ENCODE results near the gene SMARCB1.

Gene SMARCB1

DNA sequence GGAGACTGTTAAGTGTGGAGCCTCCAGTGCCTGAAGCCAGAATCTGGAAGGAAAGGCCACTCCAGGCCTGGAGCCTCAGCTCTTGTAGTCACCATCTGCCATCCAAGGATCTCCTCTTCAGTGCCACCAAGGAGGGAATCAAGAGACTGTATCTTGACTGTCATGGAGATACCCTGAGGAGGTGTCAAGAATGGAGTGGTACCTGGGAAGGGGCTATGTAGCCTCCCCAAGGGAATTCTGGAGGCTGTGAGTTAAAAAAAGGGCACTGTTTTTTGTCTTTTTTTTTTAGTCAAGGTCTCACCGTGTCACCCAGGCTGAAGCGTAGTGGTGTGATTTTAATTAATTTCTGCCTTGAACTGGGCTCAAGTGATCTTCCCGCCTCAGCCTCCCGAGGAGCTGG lies 27.2 kb upstream of the SMARCB1 start:
- no peak overlapping the region for H3K4me3 ChIP-seq (ENCODE audit: low read length)
- DNase-seq (ENCODE audit: low read depth, low spot score), result no peak

DNA sequence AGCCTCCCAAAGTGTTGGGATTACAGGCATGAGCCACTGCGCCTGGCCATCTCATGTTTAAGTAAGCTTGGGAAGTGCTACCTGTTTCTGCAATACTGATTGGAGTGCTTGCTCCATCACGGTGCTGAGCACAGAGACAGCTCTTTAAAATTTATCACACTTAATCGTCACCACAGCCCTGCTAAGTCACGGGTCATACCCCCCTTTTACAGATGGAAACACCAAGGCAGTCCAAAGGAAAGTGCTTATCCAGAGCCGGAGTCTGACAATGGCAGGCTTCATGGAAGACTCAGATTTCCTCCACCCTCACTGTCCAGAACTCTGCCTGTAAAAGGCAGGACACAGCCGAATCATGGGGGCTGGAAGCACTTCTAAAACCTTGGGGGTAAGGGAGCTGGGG lies 26.7 kb upstream of the SMARCB1 start:
- no peak for DNase-seq (ENCODE audit: low read depth, low spot score)
- H3K4me3 ChIP-seq (ENCODE audit: low read length), result no peak overlapping the region

DNA sequence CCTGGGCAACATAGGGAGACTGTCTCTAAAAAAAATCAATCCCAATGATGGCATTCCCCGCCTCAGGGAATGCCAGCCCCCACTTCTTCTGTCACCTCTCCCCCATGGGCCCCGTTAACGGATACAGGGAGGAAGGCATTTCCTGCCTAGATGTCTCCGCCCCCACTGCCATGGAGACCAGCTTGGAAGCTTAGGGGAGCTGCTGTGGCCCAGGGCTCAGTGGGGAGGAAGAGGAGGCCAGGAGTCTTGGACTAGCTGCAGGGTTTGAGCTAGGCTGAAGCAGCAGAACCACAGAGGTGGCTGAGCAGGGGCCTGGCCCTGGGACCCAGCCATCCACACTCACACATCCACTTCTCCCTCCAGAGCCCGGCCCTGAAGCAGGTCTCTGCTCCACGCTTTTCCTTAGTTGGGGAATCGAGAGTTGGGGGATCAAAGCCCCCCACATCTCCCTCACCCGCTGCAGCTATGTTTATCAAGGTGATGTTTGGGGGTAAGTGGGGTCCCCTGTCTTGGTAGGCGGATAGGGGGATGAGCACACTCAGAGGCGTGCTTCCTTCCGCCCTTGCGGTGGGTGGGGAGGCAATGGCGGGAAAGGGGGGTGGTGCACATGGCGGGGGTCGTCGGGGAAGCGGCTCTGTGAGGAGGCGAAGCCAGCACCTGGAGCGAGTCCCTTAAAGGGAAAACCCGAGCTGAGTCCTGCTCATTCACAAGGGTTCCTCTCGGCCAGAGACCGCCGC lies 23.8 kb upstream of the SMARCB1 start, which contains the start of gene C22orf15:
C22orf15 (plus strand) TSS at position 149 of the 737 bp plus-strand sequence; CDS start at position 466, 317 bp downstream.
- no peak for DNase-seq (ENCODE audit: low read depth, low spot score)
- no peak within 1 kb of the TSS for H3K4me3 ChIP-seq (ENCODE audit: low read length)

DNA sequence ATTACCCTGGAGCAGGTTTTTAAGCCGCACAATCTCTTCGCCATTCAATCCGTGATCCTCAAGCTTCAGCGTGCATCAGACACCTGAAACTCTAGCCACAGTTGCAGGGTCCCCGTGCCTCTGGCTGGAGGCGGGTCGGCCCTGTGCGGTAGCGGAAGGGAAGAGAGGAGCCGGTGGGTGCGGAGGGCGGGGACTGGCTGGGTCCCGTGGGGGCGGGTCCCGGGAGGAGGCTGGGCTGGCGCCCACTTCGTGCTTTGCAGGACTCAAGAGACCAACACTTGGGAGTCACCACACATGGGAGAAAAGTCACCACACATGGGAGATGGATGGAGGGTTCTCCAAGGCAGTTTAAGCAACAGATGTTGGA lies 23.2 kb upstream of the SMARCB1 start:
- no peak for DNase-seq (ENCODE audit: low read depth, low spot score)
- no peak overlapping the region for H3K4me3 ChIP-seq (ENCODE audit: low read length)

DNA sequence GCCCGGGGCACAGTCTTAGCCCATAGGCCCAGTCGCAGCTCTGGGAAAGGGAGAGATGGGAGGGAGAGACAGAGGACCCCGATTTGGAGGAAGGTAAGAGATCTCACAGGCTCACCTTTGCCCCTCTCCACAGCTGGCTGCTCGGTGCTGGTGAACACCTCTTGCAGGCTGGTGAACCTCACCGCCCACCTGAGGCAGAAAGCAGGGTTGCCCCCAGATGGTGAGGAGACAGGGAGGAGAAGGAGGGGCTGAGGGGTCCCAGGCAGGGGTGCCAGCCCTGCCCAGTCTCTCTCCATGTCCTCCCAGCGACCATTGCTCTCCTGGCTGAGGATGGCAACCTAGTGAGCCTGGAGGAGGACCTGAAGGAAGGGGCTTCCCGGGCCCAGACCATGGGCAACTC lies 22.8 kb upstream of the SMARCB1 start:
- H3K4me3 ChIP-seq (ENCODE audit: low read length), result no peak overlapping the region
- no peak for DNase-seq (ENCODE audit: low read depth, low spot score)

DNA sequence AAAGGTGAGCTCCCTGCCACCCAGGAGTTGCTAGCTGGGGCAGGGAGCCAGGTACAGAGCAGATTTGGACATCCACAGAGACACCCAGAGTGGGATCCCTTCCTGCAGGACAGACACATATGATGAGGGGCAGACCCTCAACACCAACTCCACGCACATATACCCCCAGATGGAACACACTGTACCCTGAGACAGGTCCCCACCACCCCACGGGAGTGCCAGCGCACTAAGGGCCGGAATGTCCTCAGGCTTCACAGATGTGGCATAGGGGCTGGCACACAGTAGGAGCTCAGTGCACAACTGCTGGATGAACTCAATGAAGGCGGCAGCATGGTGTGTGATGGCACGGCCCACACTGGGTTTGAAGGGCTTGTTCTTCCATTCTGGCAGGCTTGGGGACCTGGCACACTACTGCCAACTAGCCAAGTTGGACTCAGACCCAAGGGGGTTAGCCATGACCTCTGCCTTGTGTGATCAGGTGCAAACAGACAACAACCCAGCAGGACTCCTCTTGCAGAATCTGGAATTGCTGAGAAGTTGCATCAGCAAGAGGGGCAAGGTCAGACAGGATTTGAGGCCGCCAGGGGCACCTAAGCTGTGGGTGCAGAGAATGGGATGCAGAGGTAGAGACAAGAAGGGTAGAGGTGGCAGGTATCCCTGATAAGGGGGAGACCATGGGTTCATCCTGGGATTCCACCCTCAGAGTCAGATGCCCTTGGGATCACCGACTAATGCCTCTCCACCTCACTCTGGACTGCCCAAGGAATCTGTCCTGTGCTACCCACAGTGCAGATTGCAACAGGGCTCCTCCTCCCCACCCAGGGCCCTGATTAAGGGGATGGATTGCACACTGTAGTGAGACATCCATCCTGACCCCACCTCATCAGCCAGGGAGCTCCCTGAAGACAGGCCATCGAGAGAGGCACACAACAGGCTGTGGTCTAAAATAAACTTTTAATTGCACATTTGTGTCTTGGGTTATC lies 21.6 kb upstream of the SMARCB1 start:
- DNase-seq (ENCODE audit: low read depth, low spot score), result no peak
- no peak overlapping the region for H3K4me3 ChIP-seq (ENCODE audit: low read length)

DNA sequence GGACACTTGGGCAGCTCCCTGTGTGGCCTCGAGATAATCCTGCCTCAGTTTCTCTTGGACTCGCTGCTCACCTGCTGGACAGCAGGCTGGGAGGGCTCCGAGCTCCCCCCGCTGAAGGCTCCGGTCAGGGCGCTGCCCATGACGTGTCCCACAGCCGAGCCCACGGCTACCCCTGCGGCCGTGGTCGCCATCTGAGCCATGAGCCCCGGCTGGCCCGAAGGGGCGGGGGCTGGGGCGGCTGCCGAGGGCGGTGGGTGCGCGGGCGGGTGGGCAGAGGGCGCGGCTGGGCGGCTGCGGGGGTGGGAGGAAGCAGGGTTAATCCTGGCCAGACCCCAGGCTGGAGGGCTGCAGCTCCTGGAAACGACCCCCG lies 19.5 kb upstream of the SMARCB1 start:
- H3K4me3 ChIP-seq (ENCODE audit: low read length), result peak overlapping the region; percentile 81
- no peak for DNase-seq (ENCODE audit: low read depth, low spot score)

DNA sequence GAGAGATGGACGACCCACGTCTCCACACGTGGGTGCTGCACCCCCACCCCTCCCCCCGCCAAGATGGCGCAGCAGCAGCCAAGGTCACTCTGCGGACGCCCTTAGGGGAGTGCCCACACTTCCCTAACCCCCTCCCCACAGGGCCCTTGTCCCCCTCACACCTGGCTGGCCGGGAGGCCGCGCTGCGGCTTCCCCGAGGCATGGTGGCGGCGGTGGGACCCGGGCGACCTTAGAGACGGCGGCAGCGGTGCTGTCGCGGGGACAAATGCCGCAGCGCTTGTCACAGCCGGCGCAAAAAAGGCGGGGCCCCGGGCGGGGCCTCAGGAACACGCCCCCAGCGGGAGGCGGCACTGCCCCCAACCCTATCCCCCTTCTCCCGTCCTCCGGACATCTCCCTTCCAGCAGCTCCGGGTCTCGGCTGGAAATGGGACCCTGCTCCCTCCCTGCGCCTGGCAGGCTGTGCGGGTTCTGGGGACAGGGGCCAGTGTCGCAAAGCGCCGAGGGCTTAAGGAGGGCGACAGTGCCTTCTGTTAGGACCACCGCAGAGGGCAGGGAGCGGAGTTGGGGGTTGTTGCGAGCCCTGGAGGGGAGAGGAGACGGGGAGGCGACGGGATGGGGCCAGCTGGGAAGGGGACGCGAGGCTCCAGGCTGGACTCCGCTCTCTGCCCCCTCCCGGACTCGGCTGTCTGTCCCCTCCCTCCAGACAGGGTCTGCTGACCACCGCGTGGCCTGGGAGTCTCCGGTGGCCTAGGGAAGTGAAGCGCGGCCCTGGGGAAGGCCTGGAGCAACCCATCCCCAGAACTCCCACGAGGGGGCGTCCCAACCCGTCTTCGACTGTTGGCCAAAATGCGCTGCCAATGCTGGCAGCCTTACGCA lies 18.9 kb upstream of the SMARCB1 start, which contains the start of gene CHCHD10:
CHCHD10 (minus strand) TSS at position 300 of the 876 bp plus-strand sequence; CDS start at position 202, 98 bp downstream.
- H3K4me3 ChIP-seq (ENCODE audit: low read length), result peak within 1 kb of the TSS; percentile 81
- DNase-seq (ENCODE audit: low read depth, low spot score), result peak; percentile 70

DNA sequence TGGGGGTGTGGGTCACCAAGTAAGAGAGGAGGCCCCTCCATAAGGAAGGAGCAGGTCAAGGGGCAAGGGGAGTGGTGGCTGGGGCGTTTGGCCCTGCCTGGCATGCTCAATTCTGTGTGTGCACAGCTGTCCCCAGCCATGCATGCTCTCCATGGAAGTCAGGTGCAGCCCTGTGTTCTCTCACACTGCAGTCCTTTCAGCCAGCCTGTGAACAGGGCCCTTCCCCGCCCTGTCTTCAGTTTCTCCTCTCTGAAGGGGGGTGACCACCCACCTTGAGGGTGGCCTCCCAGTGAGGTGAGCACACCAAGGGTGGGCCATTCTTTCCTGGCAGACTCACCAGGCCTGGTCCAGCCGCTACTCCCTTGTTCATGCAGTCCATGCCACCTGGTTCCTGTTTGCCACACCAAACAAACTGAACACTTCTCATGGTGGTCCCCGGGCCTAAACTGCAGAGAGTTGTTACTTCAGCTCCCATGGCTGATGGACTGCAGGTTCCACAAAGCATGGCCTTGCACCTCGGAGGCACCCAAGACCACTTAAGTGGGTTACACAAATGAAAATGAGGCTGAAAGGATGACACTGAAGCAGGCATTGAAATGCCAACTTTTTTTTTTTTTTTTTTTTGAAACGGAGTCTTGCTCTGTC lies 17.3 kb upstream of the SMARCB1 start:
- H3K4me3 ChIP-seq (ENCODE audit: low read length), result no peak overlapping the region
- DNase-seq (ENCODE audit: low read depth, low spot score), result no peak

DNA sequence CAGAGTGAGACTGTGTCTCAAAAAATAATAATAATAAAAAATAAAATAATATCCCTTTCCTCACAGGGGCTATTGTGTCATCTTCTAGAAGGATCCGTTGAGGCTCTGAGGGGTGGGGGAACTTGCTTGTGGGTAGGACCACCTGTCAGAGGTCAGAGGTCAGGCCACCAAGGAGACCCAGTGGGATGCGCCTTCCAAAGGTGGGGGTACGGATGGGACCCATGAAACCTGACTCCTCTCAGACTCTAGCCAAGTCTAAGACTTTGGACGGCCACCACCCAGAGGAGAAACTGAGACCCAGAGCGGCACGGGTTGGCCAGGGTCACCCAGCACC lies 14.5 kb upstream of the SMARCB1 start:
- H3K4me3 ChIP-seq (ENCODE audit: low read length), result no peak overlapping the region
- DNase-seq (ENCODE audit: low read depth, low spot score), result no peak

DNA sequence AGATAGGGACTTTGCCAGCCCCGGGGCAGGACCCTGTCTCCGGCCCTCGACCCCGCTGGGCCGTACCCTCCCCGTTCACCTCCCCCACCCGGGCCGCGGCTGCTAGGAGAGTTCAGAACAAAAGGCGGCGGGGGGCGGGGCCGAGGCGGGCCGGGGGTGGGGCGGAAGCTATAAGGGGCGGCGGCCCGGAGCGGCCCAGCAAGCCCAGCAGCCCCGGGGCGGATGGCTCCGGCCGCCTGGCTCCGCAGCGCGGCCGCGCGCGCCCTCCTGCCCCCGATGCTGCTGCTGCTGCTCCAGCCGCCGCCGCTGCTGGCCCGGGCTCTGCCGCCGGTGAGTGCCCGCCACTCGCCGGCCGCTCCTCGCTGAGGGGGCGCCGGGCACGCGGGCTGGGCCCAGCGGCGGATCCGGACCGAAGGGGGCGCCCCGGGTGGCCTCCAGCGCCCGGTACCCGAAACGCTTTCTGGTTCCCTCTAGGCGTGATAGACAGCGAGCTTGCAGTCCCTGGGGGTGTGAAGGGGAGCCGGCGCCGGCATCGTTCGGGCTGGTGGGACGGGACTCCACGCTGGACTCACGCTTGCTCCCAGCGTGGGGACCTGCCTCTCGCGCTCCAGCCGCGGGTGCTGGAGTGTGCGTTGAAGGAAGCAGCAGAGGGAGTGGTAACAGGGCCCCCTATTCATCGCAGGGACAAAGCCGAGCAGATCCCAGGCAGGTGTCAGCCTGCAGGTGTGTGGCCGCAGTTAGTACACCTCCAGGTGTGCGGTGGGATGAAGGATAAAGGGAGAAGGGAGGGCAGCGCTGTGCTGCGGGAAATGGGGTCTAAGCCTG lies 13.9 kb upstream of the SMARCB1 start, which contains the start of gene MMP11:
MMP11 (plus strand) TSS at position 201 of the 825 bp plus-strand sequence; CDS start at position 223, 22 bp downstream.
- no peak for DNase-seq (ENCODE audit: low read depth, low spot score)
- H3K4me3 ChIP-seq (ENCODE audit: low read length), result no peak within 1 kb of the TSS

DNA sequence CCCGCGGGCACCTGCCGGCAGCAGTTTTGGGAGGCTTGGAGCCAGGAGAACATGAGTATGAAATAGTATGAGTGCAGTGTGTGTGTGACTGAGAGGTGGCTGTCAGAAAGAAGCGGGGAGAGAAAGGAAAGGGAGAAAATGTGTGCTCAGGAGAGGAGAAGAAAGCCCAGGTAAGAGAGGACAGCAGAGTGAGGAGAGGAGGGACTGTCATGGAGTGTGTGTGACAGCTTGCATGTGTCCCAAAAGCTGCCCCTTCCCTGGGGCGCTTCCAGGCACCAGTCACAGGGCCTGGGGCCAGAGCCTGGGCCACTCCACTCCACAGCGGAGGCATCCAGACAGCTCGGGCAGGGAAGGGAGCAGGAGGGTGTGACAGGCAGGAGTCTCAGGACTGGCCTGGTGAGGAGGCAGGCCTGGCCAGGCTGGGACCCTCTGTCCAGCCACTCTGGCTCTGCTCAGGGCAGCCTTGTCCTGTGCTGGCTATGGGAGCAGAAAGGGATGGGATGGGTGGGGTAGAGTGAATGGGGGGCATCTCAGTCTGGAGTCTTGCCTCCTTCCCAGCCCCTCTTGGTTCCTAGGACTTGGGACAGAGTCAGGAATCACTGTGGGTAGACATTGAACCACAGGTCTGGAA lies 13.2 kb upstream of the SMARCB1 start:
- no peak for DNase-seq (ENCODE audit: low read depth, low spot score)
- no peak overlapping the region for H3K4me3 ChIP-seq (ENCODE audit: low read length)

DNA sequence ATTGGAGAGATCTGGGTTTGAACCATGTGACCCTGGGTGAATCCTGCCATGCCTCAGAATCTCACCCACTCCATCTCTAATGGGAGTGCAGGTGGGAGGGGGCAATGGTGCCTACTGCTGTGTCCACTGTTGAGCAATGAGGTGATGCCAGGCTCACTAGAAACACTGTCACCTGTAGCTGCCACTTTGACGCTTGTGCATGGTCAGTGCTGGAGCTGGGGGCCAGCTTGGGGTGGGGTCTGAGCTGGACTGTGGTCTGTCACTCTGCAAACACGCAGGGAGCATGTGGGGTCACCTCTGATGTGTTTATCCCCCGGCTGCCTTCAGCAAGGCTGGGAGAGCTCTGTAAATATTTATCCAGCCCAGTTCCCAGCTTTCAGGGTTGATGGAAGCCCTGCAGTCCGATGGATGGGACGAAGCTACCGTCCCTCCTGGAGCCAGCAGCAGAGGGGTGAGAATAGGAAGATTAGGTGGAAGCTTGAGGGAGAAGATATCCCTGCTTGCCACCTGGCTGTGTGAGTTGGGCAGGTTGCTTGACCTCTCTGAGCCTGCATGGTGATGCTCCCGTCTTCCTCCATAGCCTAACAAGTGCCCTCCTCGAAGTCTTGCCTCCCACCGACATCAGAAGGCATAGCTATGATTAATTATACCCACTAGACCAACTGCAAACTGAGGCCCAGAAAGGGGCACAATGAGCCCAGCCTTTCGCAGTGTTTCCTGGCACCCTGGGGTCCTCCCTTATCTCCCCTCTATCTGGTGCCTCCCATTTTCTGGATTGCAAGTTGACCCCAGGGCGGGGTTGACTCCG lies 12.4 kb upstream of the SMARCB1 start:
- no peak for DNase-seq (ENCODE audit: low read depth, low spot score)
- H3K4me3 ChIP-seq (ENCODE audit: low read length), result no peak overlapping the region

DNA sequence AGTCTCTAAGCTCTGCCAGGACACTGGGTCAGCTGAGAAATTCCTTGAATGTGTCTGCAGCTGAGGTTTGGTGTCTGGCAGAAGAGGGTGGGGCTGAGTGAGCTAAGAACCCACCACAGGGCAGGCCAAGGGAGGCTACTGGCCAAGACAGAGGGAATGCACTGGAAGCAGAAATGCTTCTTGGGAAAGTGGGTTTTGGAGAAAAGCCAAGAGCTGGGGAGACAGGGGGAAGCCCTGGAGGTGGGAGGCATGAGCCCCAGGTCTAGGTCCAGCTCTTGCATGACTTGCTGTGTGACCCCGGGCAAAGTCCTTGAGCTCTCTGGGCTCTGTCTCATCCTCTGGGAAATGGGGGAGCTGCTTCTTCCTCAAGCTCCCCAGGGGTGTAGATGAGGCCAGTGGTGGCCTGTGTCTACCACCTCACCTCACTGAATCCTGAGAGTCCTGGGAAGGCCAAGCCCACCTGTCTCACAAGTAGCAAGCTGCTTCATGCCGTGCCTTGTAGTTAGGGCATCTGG lies 11.8 kb upstream of the SMARCB1 start:
- DNase-seq (ENCODE audit: low read depth, low spot score), result no peak
- no peak overlapping the region for H3K4me3 ChIP-seq (ENCODE audit: low read length)

DNA sequence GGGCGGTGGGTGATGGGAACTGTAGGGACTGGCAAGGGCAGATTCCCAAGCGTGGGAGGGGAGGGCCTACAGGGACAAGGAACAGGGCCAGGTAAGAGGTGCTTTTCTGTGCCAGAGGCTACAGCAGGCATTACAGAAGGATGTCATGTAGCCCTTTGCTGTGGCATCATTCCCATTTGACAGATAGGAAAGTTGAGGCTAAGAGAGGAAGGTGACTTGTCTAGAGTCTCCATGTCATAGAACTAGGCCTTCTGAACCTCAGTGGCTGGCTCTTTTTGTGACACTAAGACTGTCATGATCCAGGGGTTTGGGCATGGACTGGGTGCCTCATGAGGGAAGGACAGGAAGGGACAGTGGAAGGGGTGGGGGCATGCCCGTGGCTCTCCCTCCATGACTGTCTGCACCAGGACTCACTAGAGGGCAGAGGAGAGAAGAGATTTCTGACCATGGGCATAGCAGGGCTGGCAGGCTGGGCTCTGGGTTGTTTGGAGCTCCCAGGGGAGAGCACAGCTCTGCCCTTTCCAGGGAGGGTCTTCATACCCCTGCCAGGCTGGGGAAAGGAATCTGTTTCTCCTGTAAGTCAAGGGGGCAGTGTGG lies 10.9 kb upstream of the SMARCB1 start:
- DNase-seq (ENCODE audit: low read depth, low spot score), result no peak
- H3K4me3 ChIP-seq (ENCODE audit: low read length), result no peak overlapping the region
